Activated naive CD8-positive, alpha-beta T cell treated with anti-CD3 and anti-CD28 coated beads, Interleukin-2, amount 10 ng/mL, durations not matched to agents 7 days and 5 days (primary cell): ENCODE data around the gene CDK15. TPM values are rescaled to one million over a fixed set of nuclear protein-coding genes. Genes with fewer than 3 reads are reported as not detected.

ENCODE experiments used
- ATAC-seq: fragments of 150-1000 bp; cut with Tn5 transposase; one replicate; pipeline ENCODE4 v1.10.0; 2021; ENCODE audit warnings: low read depth, moderate library complexity
- POLR2A ChIA-PET: fragments of 350-600 bp; sonication (Branson Sonifier 250); formaldehyde crosslinking; loops from one replicate; lab custom pipeline; 2021; ENCODE audit warnings: antibody characterized with exemption; lab: Charles Lee
- DNase-seq: peaks from one replicate; pipeline ENCODE4 v3.0.0; 2021
- H3K27ac Mint-ChIP-seq: one replicate; pipeline ENCODE4 v1.8.0; 2022; ENCODE audit warnings: mild to moderate bottlenecking, mixed read lengths
- H3K27me3 Mint-ChIP-seq: one replicate; pipeline ENCODE4 v1.8.0; 2022; ENCODE audit warnings: mild to moderate bottlenecking, moderate library complexity, mixed read lengths
- H3K36me3 Mint-ChIP-seq: one replicate; pipeline ENCODE4 v1.8.0; 2021; ENCODE audit warnings: mild to moderate bottlenecking, mixed read lengths
- H3K4me1 Mint-ChIP-seq: one replicate; pipeline ENCODE4 v1.8.0; 2021; ENCODE audit warnings: mixed read lengths
- H3K4me3 Mint-ChIP-seq: one replicate; pipeline ENCODE4 v1.8.0; 2022; ENCODE audit warnings: mild to moderate bottlenecking, moderate library complexity, mixed read lengths
- H3K9me3 Mint-ChIP-seq: one replicate; pipeline ENCODE4 v1.8.0; 2021; ENCODE audit warnings: mixed read lengths
- total RNA-seq, 2 experiments: library from RNA; stranded (reverse); gene quantifications; one replicate each; pipeline ENCODE4 v1.2.3, GENCODE V29; 2021

Gene CDK15
- total RNA-seq, 2 experiments from 2014 or later = not detected

DNA sequence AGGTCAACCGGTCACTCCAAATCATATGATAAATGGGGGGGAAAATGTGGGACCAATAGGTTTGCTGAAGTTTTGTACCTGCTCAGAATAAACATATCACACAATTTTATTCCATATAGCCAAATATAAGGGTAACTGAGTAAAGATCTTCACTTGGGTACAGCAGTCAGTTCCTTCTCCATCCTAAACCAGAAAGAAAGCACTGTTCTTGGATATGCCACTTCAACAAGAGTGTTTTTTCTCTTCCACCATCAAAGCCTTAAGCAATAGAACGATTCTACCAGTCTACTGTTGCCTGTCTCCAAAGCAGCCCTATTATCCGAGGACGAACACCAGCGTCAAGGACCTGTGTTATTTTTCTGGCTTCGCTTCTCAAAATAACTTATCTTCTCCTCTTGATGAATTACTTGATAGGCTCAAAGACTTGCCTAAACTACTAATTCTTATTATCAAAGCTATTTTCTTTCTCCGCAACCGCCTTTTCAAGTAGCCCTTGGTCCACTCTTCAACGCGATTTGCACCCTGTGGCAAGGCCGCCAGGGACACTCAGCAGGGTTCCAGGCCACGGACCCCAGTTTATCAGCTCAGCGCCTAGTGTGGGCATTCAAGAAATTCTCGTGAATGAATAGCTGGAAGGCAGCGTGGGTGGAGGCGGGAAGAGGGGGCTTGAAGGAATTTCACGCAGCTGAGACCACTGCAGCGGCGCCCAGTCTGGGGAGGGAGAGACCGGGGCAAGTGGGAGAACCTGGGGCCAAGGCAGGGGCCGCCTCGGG is 26.2 kb upstream of the CDK15 start:
- Mint-ChIP-seq H3K36me3 (no peaks in the 10 kb centered on the region), H3K27ac (peak overlapping the region; percentile 98), H3K27me3 (peaks cover 9% of the 10 kb centered on the region), H3K9me3 (no peaks in the 10 kb centered on the region), H3K4me3 (peak overlapping the region; percentile 98), H3K4me1 (peaks cover 25% of the 10 kb centered on the region)
- ATAC-seq = peak; percentile 2
- POLR2A ChIA-PET = interaction anchor here (1.1 to 2.1 kb wide), 11 partner anchors 8 to 547 kb away, joined by 3 to 16 read pairs (median 5); partner anchors contain the start of genes CASP8, STRADB, SUMO1 and TMEM237
- no peak for DNase-seq

DNA sequence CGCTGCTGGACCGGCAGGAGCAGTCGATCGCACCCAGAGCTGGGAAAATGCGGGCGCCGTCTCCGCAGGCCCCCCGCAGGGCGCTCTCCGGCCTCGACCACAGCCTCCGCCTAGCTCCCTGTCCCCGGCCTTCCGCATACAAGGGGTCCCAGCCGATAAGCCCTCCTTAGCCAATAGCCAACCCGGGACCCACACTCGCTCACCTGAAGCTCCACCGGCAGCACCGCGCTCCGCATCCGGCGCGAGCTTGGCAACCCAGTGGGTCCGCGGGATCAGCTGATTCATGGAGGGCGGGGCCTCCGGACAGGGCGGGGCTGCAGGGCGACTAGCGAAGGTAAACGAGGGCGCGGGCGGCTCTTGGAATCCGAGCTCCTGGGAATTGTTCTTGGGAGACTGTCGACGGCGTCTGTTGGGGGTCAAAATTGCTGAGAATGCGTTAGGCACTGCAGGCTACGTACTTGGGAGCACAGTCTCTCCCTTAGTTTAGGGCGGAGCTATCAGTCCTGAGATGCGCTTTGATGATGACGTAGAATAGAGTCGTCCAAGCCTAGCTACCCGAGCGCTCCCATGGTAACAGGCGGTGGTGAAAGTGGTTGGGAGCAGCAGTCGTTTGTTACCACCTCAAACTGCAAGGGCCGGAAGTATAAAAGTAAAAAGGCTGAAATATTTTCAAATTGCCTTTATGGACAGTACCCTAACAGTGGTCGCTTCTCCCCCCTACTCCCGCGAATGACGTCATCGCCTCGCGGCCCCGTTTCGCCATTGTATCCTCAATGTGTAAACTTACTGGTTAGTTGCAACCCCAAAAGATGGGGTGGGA is 25.5 kb upstream of the CDK15 start, which contains the start of gene ALS2:
Gene ALS2, minus strand, starts transcription at position 260 of the 820 bp plus-strand sequence. CDS start 12,048 bp downstream, outside the sequence.
- POLR2A ChIA-PET = interaction anchor here (0.7 to 2.1 kb wide), 12 partner anchors 9 to 917 kb away, joined by 3 to 16 read pairs (median 4); partner anchors contain the start of genes CASP8, STRADB, SUMO1 and TMEM237
- Mint-ChIP-seq H3K27ac (peak within 1 kb of the TSS; percentile 98), H3K27me3 (peaks cover 11% of the 10 kb centered on the region), H3K36me3 (no peaks in the 10 kb centered on the region), H3K4me3 (peak within 1 kb of the TSS; percentile 98), H3K9me3 (no peaks in the 10 kb centered on the region), H3K4me1 (peaks cover 23% of the 10 kb centered on the region)
- DNase-seq = peak; percentile 97
- peak; percentile 95 for ATAC-seq

DNA sequence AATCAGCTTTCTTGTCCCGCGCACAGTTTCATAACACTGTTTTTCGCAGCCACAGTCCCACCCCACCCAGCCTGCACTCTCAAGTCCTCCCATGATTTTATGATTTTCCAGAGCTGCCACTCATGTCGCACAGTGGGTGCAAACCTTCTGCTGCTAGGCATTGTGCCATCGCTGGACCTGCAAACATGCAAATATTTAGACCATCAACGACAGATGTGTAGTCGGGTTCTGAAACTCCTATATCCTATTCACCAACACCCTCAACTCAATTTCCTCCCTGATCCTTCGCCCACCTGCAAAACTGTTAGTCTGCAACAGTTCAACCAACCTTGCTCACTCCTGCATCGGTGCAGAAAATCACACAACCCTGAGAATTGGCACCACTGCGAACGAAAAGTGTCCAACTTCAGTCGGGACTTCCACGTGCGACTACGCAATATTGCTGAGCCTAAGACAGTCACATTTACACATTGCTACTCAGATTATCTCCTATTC is 24.7 kb upstream of the CDK15 start:
- H3K27me3 Mint-ChIP-seq = peaks cover 12% of the 10 kb centered on the region
- POLR2A ChIA-PET = interaction anchor here (0.7 to 2.1 kb wide), 8 partner anchors 16 to 918 kb away, joined by 3 to 16 read pairs (median 5); partner anchors contain the start of genes CASP8, STRADB, TMEM237 and TRAK2
- H3K4me3 Mint-ChIP-seq = peak overlapping the region; percentile 98
- peaks cover 23% of the 10 kb centered on the region for H3K4me1 Mint-ChIP-seq
- H3K36me3 Mint-ChIP-seq = no peaks in the 10 kb centered on the region
- DNase-seq (no peak), ATAC-seq (no peak)
- H3K27ac Mint-ChIP-seq = peak overlapping the region; percentile 98
- no peaks in the 10 kb centered on the region for H3K9me3 Mint-ChIP-seq

DNA sequence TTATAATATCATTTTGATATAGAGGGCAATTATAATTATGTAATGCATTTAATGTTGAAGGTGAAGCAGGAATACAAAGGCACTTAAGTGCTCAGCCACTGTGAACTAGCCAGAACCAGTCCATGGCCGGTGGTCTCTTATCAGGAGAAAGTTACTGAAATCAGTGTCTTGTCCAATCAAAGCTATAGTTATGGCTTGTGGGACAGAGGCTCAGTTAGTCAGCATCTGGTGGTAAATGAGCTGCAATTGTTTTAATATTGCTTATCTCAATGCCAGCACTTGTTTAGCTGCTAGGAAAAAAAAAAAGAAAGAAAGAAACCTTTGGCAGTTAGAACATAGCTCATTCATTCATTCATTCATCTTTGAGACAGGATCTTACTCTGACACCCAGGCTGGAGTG is 21.8 kb upstream of the CDK15 start:
- H3K36me3 Mint-ChIP-seq = no peaks in the 10 kb centered on the region
- ATAC-seq = no peak
- H3K27ac Mint-ChIP-seq = no peak overlapping the region
- H3K4me3 Mint-ChIP-seq = no peak overlapping the region
- no peak for DNase-seq
- peaks cover 16% of the 10 kb centered on the region for H3K4me1 Mint-ChIP-seq
- peaks cover 22% of the 10 kb centered on the region for H3K27me3 Mint-ChIP-seq
- no peaks in the 10 kb centered on the region for H3K9me3 Mint-ChIP-seq
- POLR2A ChIA-PET = no interaction called here

DNA sequence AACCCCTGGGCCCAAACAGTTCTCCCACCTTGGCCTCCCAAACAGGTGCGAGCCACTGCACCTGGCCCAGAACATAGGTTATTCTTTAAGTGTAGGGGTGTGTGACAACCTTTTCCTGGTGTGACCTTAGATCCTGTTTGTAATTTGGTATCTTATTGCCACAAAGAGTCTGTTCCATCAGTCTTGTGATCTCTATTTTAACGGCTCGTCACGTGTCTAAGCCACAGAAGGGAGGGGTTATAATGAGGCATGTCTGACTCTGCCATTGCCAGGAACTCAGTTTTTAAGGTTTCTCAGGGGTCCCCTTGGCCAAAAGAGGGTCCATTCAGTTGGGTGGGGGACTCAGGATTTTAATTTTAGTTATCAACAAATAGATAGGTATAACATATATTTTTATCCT is 21.2 kb upstream of the CDK15 start:
- Mint-ChIP-seq H3K9me3 (no peaks in the 10 kb centered on the region), H3K27ac (no peak overlapping the region), H3K27me3 (peaks cover 22% of the 10 kb centered on the region), H3K36me3 (no peaks in the 10 kb centered on the region), H3K4me3 (no peak overlapping the region), H3K4me1 (peaks cover 11% of the 10 kb centered on the region)
- no peak for DNase-seq
- ATAC-seq = no peak
- POLR2A ChIA-PET = no interaction called here

DNA sequence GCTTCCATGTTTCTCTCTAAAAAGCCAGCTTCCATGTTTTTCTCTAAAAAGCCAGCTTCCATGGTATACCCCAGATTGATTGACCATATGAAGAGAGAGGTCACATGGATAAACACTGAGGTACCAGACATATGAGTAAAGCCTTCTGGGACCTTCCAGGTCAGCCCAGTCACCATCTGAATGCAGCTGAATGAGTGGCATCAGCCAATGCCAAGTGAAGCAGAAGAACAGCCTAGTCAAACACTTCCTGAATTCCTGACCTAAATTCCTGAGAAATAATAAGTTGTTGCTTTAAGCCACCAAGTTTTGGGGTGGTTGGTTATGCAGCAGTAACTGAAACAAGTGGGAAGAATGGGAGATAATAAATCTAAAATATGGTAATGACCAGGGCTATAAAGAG is 19.9 kb upstream of the CDK15 start:
- Mint-ChIP-seq H3K4me3 (no peak overlapping the region), H3K27me3 (peaks cover 22% of the 10 kb centered on the region), H3K36me3 (no peaks in the 10 kb centered on the region), H3K27ac (no peak overlapping the region), H3K9me3 (no peaks in the 10 kb centered on the region), H3K4me1 (peaks cover 7% of the 10 kb centered on the region)
- ATAC-seq (no peak), DNase-seq (no peak)
- POLR2A ChIA-PET = no interaction called here

DNA sequence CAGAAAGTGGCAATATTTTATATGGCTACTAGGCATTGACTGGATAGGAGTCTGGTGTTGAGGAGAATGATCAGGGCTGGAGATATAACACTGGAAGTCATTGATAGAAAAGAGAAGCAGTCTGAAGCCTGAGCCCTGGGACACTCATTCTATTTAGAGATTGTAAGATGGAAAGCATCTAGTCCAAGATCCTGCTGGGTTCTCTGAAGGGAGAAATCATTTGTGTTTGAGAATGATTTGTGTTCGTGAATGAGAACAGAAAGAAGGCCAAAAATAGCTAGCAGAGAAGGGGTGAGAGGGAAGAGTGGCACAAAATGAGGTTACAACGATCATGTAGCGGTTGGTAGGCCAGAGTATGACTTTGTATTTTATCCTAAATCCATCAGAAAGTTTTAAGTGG is 18.0 kb upstream of the CDK15 start:
- ATAC-seq (no peak), DNase-seq (no peak)
- Mint-ChIP-seq H3K27me3 (peaks cover 16% of the 10 kb centered on the region), H3K9me3 (no peaks in the 10 kb centered on the region), H3K4me1 (no peaks in the 10 kb centered on the region), H3K4me3 (no peak overlapping the region), H3K36me3 (no peaks in the 10 kb centered on the region), H3K27ac (no peak overlapping the region)
- POLR2A ChIA-PET = interaction anchor here (0.5 kb wide), 1 partner anchor 21 kb away, joined by 3 read pairs; no protein-coding TSS in a partner anchor

DNA sequence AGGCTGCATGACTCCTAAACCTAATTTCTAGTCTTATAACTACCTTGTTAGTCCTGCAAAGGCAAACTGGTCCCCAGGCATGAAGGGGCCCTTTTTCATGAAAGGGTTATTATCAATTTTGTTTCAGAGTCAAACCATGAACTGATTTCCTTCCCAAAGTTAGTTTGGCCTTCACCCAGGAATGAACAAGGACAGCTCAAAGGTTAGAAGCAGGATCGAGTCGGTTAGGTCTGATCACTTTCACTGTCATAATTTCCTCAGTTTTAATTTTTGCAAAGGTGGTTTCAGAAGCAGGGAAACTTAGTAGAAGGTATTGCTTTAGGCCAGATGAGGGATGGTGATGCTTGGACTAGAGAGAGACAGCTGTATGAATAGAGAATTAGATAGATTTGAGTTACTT is 16.9 kb upstream of the CDK15 start:
- Mint-ChIP-seq H3K4me3 (no peak overlapping the region), H3K36me3 (no peaks in the 10 kb centered on the region), H3K4me1 (no peaks in the 10 kb centered on the region), H3K27me3 (peaks cover 13% of the 10 kb centered on the region), H3K27ac (no peak overlapping the region), H3K9me3 (no peaks in the 10 kb centered on the region)
- POLR2A ChIA-PET = no interaction called here
- no peak for DNase-seq
- ATAC-seq = no peak

DNA sequence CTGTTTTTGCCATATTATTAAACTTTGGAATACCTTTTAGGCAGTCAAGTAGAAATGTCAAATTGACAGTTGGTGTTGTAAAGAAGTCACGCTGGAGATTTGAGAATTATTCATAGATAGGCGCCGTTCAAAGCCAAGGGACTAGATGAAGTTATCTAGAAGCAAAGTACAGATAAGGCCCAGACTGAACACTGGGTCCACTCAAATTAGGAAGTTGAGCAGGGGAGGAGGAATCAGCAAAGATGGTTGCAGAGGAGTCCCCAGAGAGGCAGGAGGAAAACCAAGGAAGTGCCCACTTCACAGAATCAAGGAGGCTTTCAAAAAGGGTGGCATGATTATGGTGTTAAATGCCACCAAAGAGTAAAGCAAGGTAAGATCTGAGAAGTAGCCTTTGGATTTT is 16.0 kb upstream of the CDK15 start:
- Mint-ChIP-seq H3K4me3 (no peak overlapping the region), H3K9me3 (no peaks in the 10 kb centered on the region), H3K36me3 (no peaks in the 10 kb centered on the region), H3K4me1 (no peaks in the 10 kb centered on the region), H3K27me3 (peaks cover 13% of the 10 kb centered on the region), H3K27ac (no peak overlapping the region)
- ATAC-seq (no peak), DNase-seq (no peak)
- POLR2A ChIA-PET = no interaction called here

DNA sequence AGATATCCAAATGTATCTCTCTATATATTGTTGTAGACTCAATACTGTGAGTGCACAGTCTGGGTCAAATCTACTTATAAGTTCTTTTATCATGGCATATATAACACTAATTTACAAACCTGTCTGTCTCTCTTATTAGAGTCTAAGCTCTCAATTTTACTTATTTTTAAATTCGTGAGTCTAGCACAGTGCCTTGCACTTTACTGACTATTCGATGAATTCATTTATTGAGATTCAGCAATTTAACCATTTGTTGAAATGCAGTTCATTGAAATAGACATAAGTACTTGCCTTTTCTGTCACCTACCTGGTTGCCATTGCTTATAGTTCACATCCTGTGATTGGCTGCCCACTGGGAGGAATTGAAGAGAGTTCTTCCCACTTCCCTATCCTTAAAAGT is 15.3 kb upstream of the CDK15 start:
- H3K36me3 Mint-ChIP-seq = no peaks in the 10 kb centered on the region
- H3K27me3 Mint-ChIP-seq = peaks cover 15% of the 10 kb centered on the region
- no peak overlapping the region for H3K4me3 Mint-ChIP-seq

DNA sequence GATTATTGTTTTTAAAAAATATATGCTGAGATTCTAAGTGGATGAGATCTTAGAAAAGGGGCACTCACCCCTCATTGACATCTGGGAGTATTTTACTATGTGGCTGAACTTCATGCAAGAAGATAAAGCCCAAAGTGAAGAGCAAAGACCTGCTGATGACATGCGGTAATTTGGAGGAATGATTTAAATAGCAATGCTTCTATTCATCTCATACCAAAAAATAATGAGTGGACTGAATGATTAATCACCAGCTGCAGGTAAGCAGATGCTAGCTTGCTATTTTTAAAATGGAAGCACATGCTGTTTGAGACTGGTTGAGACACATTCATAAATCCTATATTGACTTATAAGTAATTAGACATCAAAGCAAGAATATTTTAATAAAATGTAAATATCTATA is 12.7 kb upstream of the CDK15 start:
- POLR2A ChIA-PET = no interaction called here
- Mint-ChIP-seq H3K4me1 (no peaks in the 10 kb centered on the region), H3K27me3 (peaks cover 12% of the 10 kb centered on the region), H3K27ac (no peak overlapping the region), H3K4me3 (no peak overlapping the region), H3K36me3 (no peaks in the 10 kb centered on the region), H3K9me3 (no peaks in the 10 kb centered on the region)
- DNase-seq = no peak
- no peak for ATAC-seq

More for the DNA sequence above, 15.3 kb upstream of the CDK15 start:
- POLR2A ChIA-PET = no interaction called here
- ATAC-seq (no peak), DNase-seq (no peak)
- no peak overlapping the region for H3K27ac Mint-ChIP-seq
- no peaks in the 10 kb centered on the region for H3K4me1 Mint-ChIP-seq
- no peaks in the 10 kb centered on the region for H3K9me3 Mint-ChIP-seq

DNA sequence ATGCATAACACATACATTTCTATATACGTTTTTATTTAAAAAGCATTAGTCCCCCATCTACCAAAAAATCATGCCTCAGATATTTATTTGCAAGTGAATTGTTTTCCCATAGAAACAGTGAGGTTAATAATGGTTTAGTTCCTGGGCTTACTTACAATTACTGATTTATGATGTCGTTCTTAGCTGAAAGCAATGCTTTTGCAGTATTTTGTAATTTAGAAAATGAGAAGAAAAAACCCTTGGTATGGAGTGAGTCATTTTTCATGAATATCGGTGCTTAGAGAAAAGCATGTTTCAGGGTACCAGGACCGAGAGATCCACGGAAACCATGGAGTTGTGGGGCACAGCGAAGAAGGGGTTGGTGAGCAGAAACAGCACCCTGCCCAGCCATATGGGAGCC is 12.0 kb upstream of the CDK15 start:
- Mint-ChIP-seq H3K36me3 (no peaks in the 10 kb centered on the region), H3K9me3 (no peaks in the 10 kb centered on the region), H3K27ac (no peak overlapping the region), H3K4me1 (no peaks in the 10 kb centered on the region), H3K4me3 (no peak overlapping the region), H3K27me3 (peaks cover 9% of the 10 kb centered on the region)
- POLR2A ChIA-PET = no interaction called here
- no peak for ATAC-seq
- no peak for DNase-seq
